ENCODE data around the gene CEP72. TPM values are rescaled to one million over a fixed set of nuclear protein-coding genes. Genes with fewer than 3 reads are reported as not detected.

CEP72 gene
- total RNA-seq, 4 donors from 2014 or later: 7.2 to 11.9 (median 9.2) TPM

GRCh38 chr5:651296-652022, 39.3 kb downstream of the CEP72 start:
- 90 to 95% methylated on average over 16 of the region's 16 CpGs for whole genome bisulfite sequencing, 2 donors
- H3K4me3 ChIP-seq (ENCODE audit: low read depth, poor library complexity, severe bottlenecking): no peak overlapping the region
- TF ChIP-seq POLR2A (IDR thresholded peaks at IDR 0.05) (no peak), CTCF (IDR thresholded peaks at IDR 0.05) (no peak)
- no peak for DNase-seq (ENCODE audit: low spot score in 2 of 2)
- intact Hi-C loops (cut with DNase I; ENCODE audit: low total_unique reads): no loop called here

- H3K4me3 ChIP-seq (ENCODE audit: low read depth, poor library complexity, severe bottlenecking): no peak overlapping the region
- no peak for DNase-seq (ENCODE audit: low spot score in 2 of 2)
- WGBS, 2 donors: 88 to 92% methylated on average over 8 of the region's 8 CpGs
- intact Hi-C loops (cut with DNase I; ENCODE audit: low total_unique reads): no loop called here
- TF ChIP-seq POLR2A (IDR thresholded peaks at IDR 0.05) (no peak), CTCF (IDR thresholded peaks at IDR 0.05) (no peak)
These were observed 39.9 kb downstream of the CEP72 start for GRCh38 chr5:652023-652515.

- H3K4me3 ChIP-seq (ENCODE audit: low read depth, poor library complexity, severe bottlenecking): no peak overlapping the region
- TF ChIP-seq CTCF (IDR thresholded peaks at IDR 0.05) (no peak), POLR2A (IDR thresholded peaks at IDR 0.05) (no peak)
- no peak for DNase-seq (ENCODE audit: low spot score in 2 of 2)
- intact Hi-C loops (cut with DNase I; ENCODE audit: low total_unique reads): no loop called here
- 77 to 89% methylated on average over 11 of the region's 11 CpGs for WGBS, 2 donors
These were observed 40.7 kb downstream of the CEP72 start for GRCh38 chr5:652773-653350.

GRCh38 chr5:654071-654778, 42.1 kb downstream of the CEP72 start:
- TF ChIP-seq POLR2A (IDR thresholded peaks at IDR 0.05): no peak
- TF ChIP-seq CTCF (IDR thresholded peaks at IDR 0.05): no peak
- H3K4me3 ChIP-seq (ENCODE audit: low read depth, poor library complexity, severe bottlenecking): no peak overlapping the region
- 71 to 82% methylated on average over 17 of the region's 17 CpGs for WGBS, 2 donors
- no peak for DNase-seq (ENCODE audit: low spot score in 2 of 2)
- intact Hi-C loops (cut with DNase I; ENCODE audit: low total_unique reads): no loop called here

- TF ChIP-seq CTCF (IDR thresholded peaks at IDR 0.05): no peak
- no peak for TF ChIP-seq POLR2A (IDR thresholded peaks at IDR 0.05)
These were observed 43.3 kb downstream of the CEP72 start for GRCh38 chr5:655406-655805.

More at GRCh38 chr5:655406-655805, 43.3 kb downstream of the CEP72 start:
- H3K4me3 ChIP-seq (ENCODE audit: low read depth, poor library complexity, severe bottlenecking): no peak overlapping the region
- intact Hi-C loops (cut with DNase I; ENCODE audit: low total_unique reads): no loop called here
- no peak for DNase-seq (ENCODE audit: low spot score in 2 of 2)
- 93 to 94% methylated on average over 13 of the region's 13 CpGs for WGBS, 2 donors
